Smooth muscle cell (in vitro differentiated cells): ENCODE results near the gene SDHAF1. TPM values are rescaled to one million over a fixed set of nuclear protein-coding genes. Genes with fewer than 3 reads are reported as not detected.
A peak's percentile ranks its signal among the peaks of the same experiment; 100 is the strongest.

ENCODE experiments used
- DNase-seq: peaks from one replicate; lab custom pipeline; 2025; ENCODE audit not compliant: unreplicated experiment; lab: John Stamatoyannopoulos, UW
- H2AFZ ChIP-seq: fragments of 200-600 bp; sonication (generic); 2 replicates; pipeline ENCODE4 v1.6.0; 2016; ENCODE audit warnings: antibody characterized with exemption, low read depth, mild to moderate bottlenecking
- H3F3A ChIP-seq: fragments of 200-600 bp; sonication (generic); 2 replicates; pipeline ENCODE4 v1.6.0; 2017; ENCODE audit warnings: antibody characterized with exemption, low read depth
- H3K27ac ChIP-seq: fragments of 200-600 bp; sonication (generic); 2 replicates; pipeline ENCODE4 v1.5.1; 2016; ENCODE audit warnings: low read depth, mild to moderate bottlenecking
- H3K27me3 ChIP-seq: fragments of 200-600 bp; sonication (generic); 2 replicates; pipeline ENCODE4 v1.6.1; 2016; ENCODE audit warnings: low read depth, mild to moderate bottlenecking
- H3K36me3 ChIP-seq: fragments of 200-600 bp; sonication (generic); 2 replicates; pipeline ENCODE4 v1.5.1; 2016; ENCODE audit warnings: low read depth
- H3K4me1 ChIP-seq: fragments of 200-600 bp; sonication (generic); 2 replicates; pipeline ENCODE4 v1.5.1; 2016; ENCODE audit warnings: low read depth
- H3K4me2 ChIP-seq: fragments of 200-600 bp; sonication (generic); 2 replicates; pipeline ENCODE4 v1.6.0; 2016; ENCODE audit warnings: mild to moderate bottlenecking
- H3K4me3 ChIP-seq: fragments of 200-600 bp; sonication (generic); 2 replicates; pipeline ENCODE4 v1.5.1; 2016; ENCODE audit warnings: mild to moderate bottlenecking
- H3K79me2 ChIP-seq: fragments of 200-600 bp; sonication (generic); 2 replicates; pipeline ENCODE4 v1.6.0; 2016; ENCODE audit warnings: low read depth, mild to moderate bottlenecking
- H3K9ac ChIP-seq: fragments of 200-600 bp; sonication (generic); 2 replicates; pipeline ENCODE4 v1.6.0; 2016; ENCODE audit warnings: low read depth
- H3K9me3 ChIP-seq: fragments of 200-600 bp; sonication (generic); replicated peaks from 2 replicates; pipeline ENCODE4 v1.5.1; 2016; ENCODE audit warnings: low read depth
- H4K20me1 ChIP-seq: fragments of 200-600 bp; sonication (generic); 2 replicates; pipeline ENCODE4 v1.6.0; 2016; ENCODE audit warnings: low read depth
- CTCF ChIP-seq: fragments of 200-600 bp; sonication (generic); IDR thresholded peaks from 2 replicates; pipeline ENCODE4 v1.5.1; 2017; ENCODE audit warnings: borderline replicate concordance, mild to moderate bottlenecking, antibody characterized with exemption; ENCODE audit not compliant: insufficient read depth, poor library complexity, severe bottlenecking
- WGBS: methylation state at CpG from one replicate; pipeline ENCODE4 v1.1.7; 2016; ENCODE audit warnings: low lambda C conversion rate; 5-methylcytosine and 5-hydroxymethylcytosine counted together
- polyA plus RNA-seq: library from polyadenylated mRNA; unstranded; fragments of >200 nt; fragmentation: Nextera tagmentation; extraction: Ambion mirVana; gene quantifications from 2 replicates; pipeline ENCODE4 v1.2.1, GENCODE V29; 2016
- total RNA-seq: library from RNA; depleted of rRNA; stranded (reverse); fragments of >200 nt; gene quantifications from 2 replicates; pipeline ENCODE4 v1.2.3, GENCODE V29; 2014

SDHAF1 gene
- total and polyA plus RNA-seq, 2 experiments from 2014 or later: 24.0 to 27.7 TPM

- peaks cover 7% of the 10 kb centered on the region for H3K4me1 ChIP-seq
- peaks cover 51% of the 10 kb centered on the region for H4K20me1 ChIP-seq
- H3F3A ChIP-seq: peaks cover 11% of the 10 kb centered on the region
- no peaks in the 10 kb centered on the region for H3K36me3 ChIP-seq
- no peak overlapping the region for H3K9ac ChIP-seq
- H3K27me3 ChIP-seq: no peaks in the 10 kb centered on the region
- H3K27ac ChIP-seq: no peak overlapping the region
- peak overlapping the region; percentile 93 for H3K4me2 ChIP-seq
- no peak for DNase-seq
- H2AFZ ChIP-seq: no peak overlapping the region
- TF ChIP-seq CTCF: no peak
- peak overlapping the region; percentile 67 for H3K4me3 ChIP-seq
- H3K79me2 ChIP-seq: peaks cover 17% of the 10 kb centered on the region
- WGBS: 94% methylated on average over 8 of the region's 8 CpGs
- no peaks in the 10 kb centered on the region for H3K9me3 ChIP-seq
Observed at GRCh38 chr19:35996777-35997176, 1.8 kb downstream of the SDHAF1 start.

GRCh38 chr19:36001605-36002004, 6.6 kb downstream of the SDHAF1 start:
- TF ChIP-seq CTCF: no peak
- Histone ChIP-seq H3K9me3 (no peaks in the 10 kb centered on the region), H3K4me2 (no peak overlapping the region), H3K36me3 (no peaks in the 10 kb centered on the region), H3K27ac (no peak overlapping the region), H3F3A (peaks cover 7% of the 10 kb centered on the region), H2AFZ (no peak overlapping the region), H3K4me3 (no peak overlapping the region), H3K27me3 (no peaks in the 10 kb centered on the region), H3K4me1 (no peaks in the 10 kb centered on the region), H3K79me2 (peaks cover 3% of the 10 kb centered on the region), H4K20me1 (peaks cover 47% of the 10 kb centered on the region), H3K9ac (no peak overlapping the region)
- 92% methylated on average over 3 of the region's 3 CpGs for WGBS
- DNase-seq: no peak

GRCh38 chr19:36003284-36003683, 8.3 kb downstream of the SDHAF1 start:
- 96% methylated on average over 4 of the region's 4 CpGs for WGBS
- no peak for TF ChIP-seq CTCF
- H4K20me1 ChIP-seq: peaks cover 34% of the 10 kb centered on the region
- H3K9ac ChIP-seq: no peak overlapping the region
- no peak for DNase-seq
- H3K27me3 ChIP-seq: no peaks in the 10 kb centered on the region
- no peaks in the 10 kb centered on the region for H3K4me1 ChIP-seq
- H3F3A ChIP-seq: peaks cover 7% of the 10 kb centered on the region
- no peak overlapping the region for H3K4me3 ChIP-seq
- no peaks in the 10 kb centered on the region for H3K36me3 ChIP-seq
- no peak overlapping the region for H3K4me2 ChIP-seq
- no peaks in the 10 kb centered on the region for H3K9me3 ChIP-seq
- no peak overlapping the region for H3K27ac ChIP-seq
- no peak overlapping the region for H2AFZ ChIP-seq
- no peaks in the 10 kb centered on the region for H3K79me2 ChIP-seq

- Histone ChIP-seq H3K36me3 (no peaks in the 10 kb centered on the region), H3K27me3 (no peaks in the 10 kb centered on the region), H3K9me3 (no peaks in the 10 kb centered on the region), H3K79me2 (no peaks in the 10 kb centered on the region), H3K4me3 (no peak overlapping the region), H3K4me2 (no peak overlapping the region), H3K27ac (no peak overlapping the region), H2AFZ (no peak overlapping the region), H3K4me1 (peaks cover 7% of the 10 kb centered on the region), H4K20me1 (peaks cover 6% of the 10 kb centered on the region), H3F3A (no peaks in the 10 kb centered on the region), H3K9ac (no peak overlapping the region)
- no peak for DNase-seq
- WGBS: 95% methylated on average over 5 of the region's 5 CpGs
- TF ChIP-seq CTCF: no peak
Observed at GRCh38 chr19:36006955-36007354, 12.0 kb downstream of the SDHAF1 start.
